ENCODE data around the gene VSTM2L. TPM values are rescaled to one million over a fixed set of nuclear protein-coding genes. Genes with fewer than 3 reads are reported as not detected.

The VSTM2L gene
- total and polyA plus RNA-seq, 2 donors (not counting 3 experiments of a cell fraction or from before 2014, with no cell fraction given), result 0.18 TPM; not detected in 1

DNA sequence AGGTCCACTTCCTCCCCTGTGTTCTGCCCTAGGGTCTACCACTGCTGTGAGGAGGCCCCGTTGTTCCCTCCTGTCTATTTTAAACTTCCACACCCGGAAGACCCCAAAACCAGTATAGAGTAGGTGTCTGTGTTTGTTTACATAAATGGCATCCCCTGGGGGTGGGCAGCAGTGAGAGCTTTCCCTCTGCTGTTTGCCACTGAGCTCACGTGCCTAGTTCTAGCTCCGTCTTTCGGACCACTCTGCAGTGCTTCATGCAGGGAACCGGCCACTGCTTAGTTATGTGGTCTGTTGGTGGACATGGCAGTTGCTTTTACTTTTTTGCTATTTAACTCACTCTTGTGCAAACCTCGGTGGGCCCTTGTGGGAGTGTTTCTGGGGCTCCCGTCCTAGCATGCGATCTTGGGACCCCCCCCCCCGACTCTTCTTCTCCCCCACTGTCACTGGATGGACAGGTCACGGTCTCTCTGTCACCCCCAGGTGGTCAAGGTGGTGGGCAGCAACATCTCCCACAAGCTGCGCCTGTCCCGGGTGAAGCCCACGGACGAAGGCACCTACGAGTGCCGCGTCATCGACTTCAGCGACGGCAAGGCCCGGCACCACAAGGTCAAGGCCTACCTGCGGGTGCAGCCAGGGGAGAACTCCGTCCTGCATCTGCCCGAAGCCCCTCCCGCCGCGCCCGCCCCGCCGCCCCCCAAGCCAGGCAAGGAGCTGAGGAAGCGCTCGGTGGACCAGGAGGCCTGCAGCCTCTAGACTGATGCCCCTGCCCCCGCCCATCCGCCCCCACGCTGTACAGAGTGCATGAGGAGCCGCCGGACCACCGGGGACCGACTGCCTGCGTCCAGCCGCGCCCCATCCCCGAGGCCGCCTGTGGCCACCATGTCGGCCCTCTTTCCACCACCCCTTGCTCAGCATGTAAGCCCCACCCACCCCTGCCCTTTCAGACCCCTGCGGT lies 40.9 kb downstream of the VSTM2L start:
- CTCF ChIA-PET, result interaction anchor here (1.1 kb wide), 1 partner anchor 378 kb away, joined by 3 read pairs; no protein-coding TSS in a partner anchor
- no peak overlapping the region for H3K27ac ChIP-seq (ENCODE audit: insufficient read depth, low read depth, low read length)
- H3K9ac ChIP-seq (replicated peaks; ENCODE audit: extremely low read depth, insufficient read depth, low read length), result no peak overlapping the region
- H3K9me3 ChIP-seq (replicated peaks; ENCODE audit: control insufficient read depth, insufficient read depth, low read length), result no peaks in the 10 kb centered on the region
- H3K4me3 ChIP-seq (replicated peaks in 1 of 3; ENCODE audit: insufficient read depth in 1 of 3, low read depth in 1 of 3, low read length in 3 of 3), result no peak overlapping the region
- intact Hi-C loops (cut with micrococcal nuclease), result no loop called here
- H4K20me1 ChIP-seq (replicated peaks; ENCODE audit: control insufficient read depth, extremely low read depth, insufficient read depth, low read length), result no peaks in the 10 kb centered on the region
- dilution Hi-C loops (cut with MboI; ENCODE audit: extremely low pct_ligation_motif_present, low sequenced_read_pairs), result no loop called here
- H3K4me1 ChIP-seq (ENCODE audit: control insufficient read depth, extremely low read depth, insufficient read depth, low read length), result no peaks in the 10 kb centered on the region
- peaks cover 0 to 2% of the 10 kb centered on the region in 2 experiments for H3K27me3 ChIP-seq (ENCODE audit: control insufficient read depth in 2 of 2, insufficient read depth in 2 of 2, low read length in 2 of 2)
- no peak overlapping the region for H2AFZ ChIP-seq (ENCODE audit: low read depth, low read length)
- no peak for FAIRE-seq
- no TSS peak for BruUV-seq (replicated peaks)
- no peaks in the 10 kb centered on the region for H3K79me2 ChIP-seq (ENCODE audit: control insufficient read depth, insufficient read depth, low read length)
- no peak for DNase-seq (ENCODE audit: low read depth, low spot score)
- TF ChIP-seq, protein P1, sequence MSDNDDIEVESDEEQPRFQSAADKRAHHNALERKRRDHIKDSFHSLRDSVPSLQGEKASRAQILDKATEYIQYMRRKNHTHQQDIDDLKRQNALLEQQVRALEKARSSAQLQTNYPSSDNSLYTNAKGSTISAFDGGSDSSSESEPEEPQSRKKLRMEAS (IDR thresholded peaks at IDR 0.05; ENCODE audit: insufficient read depth, insufficient read length), result no peak
- no peak for TF ChIP-seq POLR2A (IDR thresholded peaks at IDR 0.05; ENCODE audit: low read depth, low read length)
- TF ChIP-seq, protein P2, sequence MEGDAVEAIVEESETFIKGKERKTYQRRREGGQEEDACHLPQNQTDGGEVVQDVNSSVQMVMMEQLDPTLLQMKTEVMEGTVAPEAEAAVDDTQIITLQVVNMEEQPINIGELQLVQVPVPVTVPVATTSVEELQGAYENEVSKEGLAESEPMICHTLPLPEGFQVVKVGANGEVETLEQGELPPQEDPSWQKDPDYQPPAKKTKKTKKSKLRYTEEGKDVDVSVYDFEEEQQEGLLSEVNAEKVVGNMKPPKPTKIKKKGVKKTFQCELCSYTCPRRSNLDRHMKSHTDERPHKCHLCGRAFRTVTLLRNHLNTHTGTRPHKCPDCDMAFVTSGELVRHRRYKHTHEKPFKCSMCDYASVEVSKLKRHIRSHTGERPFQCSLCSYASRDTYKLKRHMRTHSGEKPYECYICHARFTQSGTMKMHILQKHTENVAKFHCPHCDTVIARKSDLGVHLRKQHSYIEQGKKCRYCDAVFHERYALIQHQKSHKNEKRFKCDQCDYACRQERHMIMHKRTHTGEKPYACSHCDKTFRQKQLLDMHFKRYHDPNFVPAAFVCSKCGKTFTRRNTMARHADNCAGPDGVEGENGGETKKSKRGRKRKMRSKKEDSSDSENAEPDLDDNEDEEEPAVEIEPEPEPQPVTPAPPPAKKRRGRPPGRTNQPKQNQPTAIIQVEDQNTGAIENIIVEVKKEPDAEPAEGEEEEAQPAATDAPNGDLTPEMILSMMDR (IDR thresholded peaks at IDR 0.05; ENCODE audit: extremely low read depth in 1 of 2, insufficient read depth in 1 of 2, low read depth in 1 of 2, low read length in 2 of 2), result no peak
- TF ChIP-seq POLR2AphosphoS5 (IDR thresholded peaks at IDR 0.05; ENCODE audit: insufficient read depth, low read depth, low read length), result no peak
- no peak for TF ChIP-seq EZH2 (IDR thresholded peaks at IDR 0.05; ENCODE audit: borderline replicate concordance, low read depth, low read length, severe bottlenecking)
- POLR2A ChIA-PET, result no interaction called here
- H3K36me3 ChIP-seq (ENCODE audit: control insufficient read depth in 2 of 2, extremely low read depth in 1 of 2, insufficient read depth in 2 of 2, low read length in 2 of 2), result no peaks in the 10 kb centered on the region
- H3K4me2 ChIP-seq (ENCODE audit: insufficient read depth, low read length), result no peak overlapping the region
- H3K9me1 ChIP-seq (replicated peaks; ENCODE audit: control insufficient read depth, extremely low read depth, insufficient read depth, low read length), result no peaks in the 10 kb centered on the region
